Measurements from ENCODE around the gene ERG. TPM values are rescaled to one million over a fixed set of nuclear protein-coding genes. Genes with fewer than 3 reads are reported as not detected.

The ERG gene
- total RNA-seq, 1 experiment from 2014 or later = 0.11 TPM

DNA sequence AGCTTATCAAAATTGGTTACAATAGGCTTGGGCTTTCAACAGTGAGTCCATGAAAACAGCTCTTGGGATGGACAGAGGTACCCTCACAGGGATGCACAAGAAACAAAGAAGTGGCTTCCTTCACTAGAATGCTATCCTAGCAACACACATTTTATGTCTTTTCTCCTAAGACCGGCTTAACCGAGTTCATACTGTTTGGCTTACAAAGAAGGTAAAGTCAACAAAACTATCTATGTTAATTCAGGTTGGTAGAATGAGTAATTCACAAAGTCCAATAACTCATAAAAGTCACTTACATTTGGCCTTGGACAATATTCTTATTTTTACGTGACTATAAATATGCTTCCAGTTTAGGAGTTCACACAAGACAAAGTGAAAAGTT, 9.0 kb downstream of the ERG start:
- H3K9me3 ChIP-seq (ENCODE audit: control insufficient read depth, low read depth, low read length) = no peaks in the 10 kb centered on the region
- no peaks in the 10 kb centered on the region for H3K79me1 ChIP-seq (ENCODE audit: insufficient read depth, low read depth, low read length, poor library complexity, severe bottlenecking)
- H3K4me2 ChIP-seq (ENCODE audit: insufficient read depth, insufficient read length, low read length) = no peak overlapping the region
- no peak overlapping the region for H3K18ac ChIP-seq (ENCODE audit: insufficient read length, low read depth, low read length)
- no peak overlapping the region for H3K27ac ChIP-seq (ENCODE audit: insufficient read length, low read depth, low read length)
- H3T11ph ChIP-seq (ENCODE audit: low read length) = no peak overlapping the region
- H2BK15ac ChIP-seq (ENCODE audit: low read depth, low read length) = no peak overlapping the region
- H3K4me1 ChIP-seq (ENCODE audit: insufficient read depth, low read length) = no peaks in the 10 kb centered on the region; the same call in 1 of the 2 replicates
- H3K9me3 Mint-ChIP-seq = no peaks in the 10 kb centered on the region
- H3K9ac ChIP-seq (ENCODE audit: extremely low read depth, insufficient read length, low read length) = no peak overlapping the region
- no peak overlapping the region for H4K5ac ChIP-seq (ENCODE audit: insufficient read length, low read depth, low read length)
- no peak overlapping the region for H2AK5ac ChIP-seq (ENCODE audit: insufficient read length, low read length)
- no peaks in the 10 kb centered on the region for H3K27me3 ChIP-seq (ENCODE audit: insufficient read depth, low read length)
- no peak overlapping the region for H2AFZ ChIP-seq (ENCODE audit: low read length)
- H4K8ac ChIP-seq (replicated peaks; ENCODE audit: insufficient read length, low read depth, low read length) = no peak overlapping the region
- no peaks in the 10 kb centered on the region for H4K20me1 ChIP-seq (ENCODE audit: control insufficient read depth, insufficient read depth, insufficient read length)
- no peak overlapping the region for H2BK120ac ChIP-seq (ENCODE audit: low read depth, low read length, poor library complexity, severe bottlenecking)
- H3K4me3 Mint-ChIP-seq = no peak overlapping the region
- DNase-seq = no peak
- no CpG with 5 or more reads among the region's 3 CpGs for WGBS (ENCODE audit: extremely low coverage, insufficient read length, low lambda C conversion rate)
- no peak overlapping the region for H2BK5ac ChIP-seq (ENCODE audit: insufficient read length, low read length)
- H3K4me1 Mint-ChIP-seq = peaks cover 7 to 29% of the 10 kb centered on the region in 2 experiments; a peak in 3 of 4 replicates
- no peak overlapping the region for H3K56ac ChIP-seq (ENCODE audit: insufficient read length, low read depth, low read length)
- no peak overlapping the region for H3K14ac ChIP-seq (ENCODE audit: insufficient read depth, low read length)
- no peaks in the 10 kb centered on the region for H3K79me2 ChIP-seq (ENCODE audit: insufficient read depth, low read length)
- H3K27ac Mint-ChIP-seq = peak overlapping the region in 2 of 3 experiments; percentile 7 to 80; a peak in 1 of 7 replicates
- H2BK12ac ChIP-seq (ENCODE audit: insufficient read length, low read depth, low read length) = no peak overlapping the region
- H2BK20ac ChIP-seq (ENCODE audit: low read depth, low read length, poor library complexity, severe bottlenecking) = no peak overlapping the region
- no peak overlapping the region for H4K91ac ChIP-seq (ENCODE audit: insufficient read length, low read depth, low read length)
- H3K27me3 Mint-ChIP-seq (ENCODE audit: low read depth) = no peaks in the 10 kb centered on the region; the same call in 1 of the 2 replicates
- no peaks in the 10 kb centered on the region for H3K36me3 Mint-ChIP-seq (ENCODE audit: insufficient read depth in 1 of 3, low read depth in 3 of 3)
- TF ChIP-seq, protein P1, sequence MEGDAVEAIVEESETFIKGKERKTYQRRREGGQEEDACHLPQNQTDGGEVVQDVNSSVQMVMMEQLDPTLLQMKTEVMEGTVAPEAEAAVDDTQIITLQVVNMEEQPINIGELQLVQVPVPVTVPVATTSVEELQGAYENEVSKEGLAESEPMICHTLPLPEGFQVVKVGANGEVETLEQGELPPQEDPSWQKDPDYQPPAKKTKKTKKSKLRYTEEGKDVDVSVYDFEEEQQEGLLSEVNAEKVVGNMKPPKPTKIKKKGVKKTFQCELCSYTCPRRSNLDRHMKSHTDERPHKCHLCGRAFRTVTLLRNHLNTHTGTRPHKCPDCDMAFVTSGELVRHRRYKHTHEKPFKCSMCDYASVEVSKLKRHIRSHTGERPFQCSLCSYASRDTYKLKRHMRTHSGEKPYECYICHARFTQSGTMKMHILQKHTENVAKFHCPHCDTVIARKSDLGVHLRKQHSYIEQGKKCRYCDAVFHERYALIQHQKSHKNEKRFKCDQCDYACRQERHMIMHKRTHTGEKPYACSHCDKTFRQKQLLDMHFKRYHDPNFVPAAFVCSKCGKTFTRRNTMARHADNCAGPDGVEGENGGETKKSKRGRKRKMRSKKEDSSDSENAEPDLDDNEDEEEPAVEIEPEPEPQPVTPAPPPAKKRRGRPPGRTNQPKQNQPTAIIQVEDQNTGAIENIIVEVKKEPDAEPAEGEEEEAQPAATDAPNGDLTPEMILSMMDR (conservative IDR thresholded peaks at IDR 0.05) = no peak
- no peak overlapping the region for H3K23ac ChIP-seq (ENCODE audit: insufficient read length, low read depth, low read length)
- no peaks in the 10 kb centered on the region for H3K23me2 ChIP-seq (ENCODE audit: insufficient read length, low read depth, low read length, poor library complexity, severe bottlenecking)
- H3K4ac ChIP-seq (ENCODE audit: low read depth, low read length) = no peak overlapping the region

Measured in H9 (cell line).